GM19397 (cell line): ENCODE measurements around the gene MT3.
"Not testable (repeated sequence)": the region's sequence is repeated elsewhere in the genome, so short reads cannot be mapped to it uniquely, and the experiment has no call there.

ENCODE experiments used
- ATAC-seq: cut with Tn5 transposase; IDR thresholded peaks from one replicate; pipeline ENCODE4 v1.9.1; 2021; ENCODE audit warnings: mild to moderate bottlenecking, moderate library complexity; ENCODE audit not compliant: unreplicated experiment

Gene MT3

GRCh38 chr16:56608876-56609462 is 19.6 kb downstream of the MT3 start:
- ATAC-seq: no peak

GRCh38 chr16:56609463-56609921 is 20.2 kb downstream of the MT3 start:
- no peak for ATAC-seq

- no peak for ATAC-seq
Measured at GRCh38 chr16:56610017-56610608, 20.8 kb downstream of the MT3 start.

GRCh38 chr16:56610609-56611111 is 21.3 kb downstream of the MT3 start:
- ATAC-seq: no peak

- no peak for ATAC-seq
Measured at GRCh38 chr16:56611281-56611833, 22.0 kb downstream of the MT3 start.

- no peak for ATAC-seq
Measured at GRCh38 chr16:56613706-56614105, 24.4 kb downstream of the MT3 start.

GRCh38 chr16:56614549-56614991 is 25.2 kb downstream of the MT3 start:
- no peak for ATAC-seq

GRCh38 chr16:56615353-56615752 is 26.0 kb downstream of the MT3 start:
- no peak for ATAC-seq

- no peak for ATAC-seq
Measured at GRCh38 chr16:56616608-56617211, 27.4 kb downstream of the MT3 start.

- ATAC-seq: peak; percentile 57
Measured at GRCh38 chr16:56617212-56618085, 28.1 kb downstream of the MT3 start.

- no peak for ATAC-seq
Measured at GRCh38 chr16:56618138-56618537, 28.8 kb downstream of the MT3 start.

- no peak for ATAC-seq
Measured at GRCh38 chr16:56620339-56620897, 31.1 kb downstream of the MT3 start.

GRCh38 chr16:56621665-56622445 is 32.5 kb downstream of the MT3 start:
- not testable (repeated sequence) for ATAC-seq

GRCh38 chr16:56623184-56623583 is 33.9 kb downstream of the MT3 start:
- ATAC-seq: not testable (repeated sequence)

- ATAC-seq: no peak
Measured at GRCh38 chr16:56623637-56624036, 34.3 kb downstream of the MT3 start.

- peak; percentile 70 for ATAC-seq
Measured at GRCh38 chr16:56625140-56625942, 36.0 kb downstream of the MT3 start, which contains the start of gene MT1E. MT1E (plus strand) TSS chr16:56625781; CDS start chr16:56625852, 71 bp downstream.

- no peak for ATAC-seq
Measured at GRCh38 chr16:56625943-56626654, 36.8 kb downstream of the MT3 start.

- ATAC-seq: no peak
Measured at GRCh38 chr16:56626685-56627084, 37.4 kb downstream of the MT3 start.
